A673 (cell line): Measurements from ENCODE around the gene FBXL19.

ENCODE experiments used
- EZH2 ChIP-seq: fragments of 200-600 bp; sonication (generic); IDR thresholded peaks from 2 replicates; pipeline ENCODE4 v1.6.1; 2017; ENCODE audit warnings: borderline replicate concordance, low read depth, mild to moderate bottlenecking, mixed read lengths, antibody characterized with exemption, low read length; ENCODE audit not compliant: poor library complexity, severe bottlenecking
- TF ChIP-seq, protein P1 (sequence below): fragments of 300-800, 200-600 bp; sonication (generic); conservative IDR thresholded peaks from 2 replicates; pipeline ENCODE4 v1.5.1; 2017; ENCODE audit warnings: low read depth, mild to moderate bottlenecking, antibody characterized with exemption, low read length, moderate library complexity, mixed read lengths

DNA sequence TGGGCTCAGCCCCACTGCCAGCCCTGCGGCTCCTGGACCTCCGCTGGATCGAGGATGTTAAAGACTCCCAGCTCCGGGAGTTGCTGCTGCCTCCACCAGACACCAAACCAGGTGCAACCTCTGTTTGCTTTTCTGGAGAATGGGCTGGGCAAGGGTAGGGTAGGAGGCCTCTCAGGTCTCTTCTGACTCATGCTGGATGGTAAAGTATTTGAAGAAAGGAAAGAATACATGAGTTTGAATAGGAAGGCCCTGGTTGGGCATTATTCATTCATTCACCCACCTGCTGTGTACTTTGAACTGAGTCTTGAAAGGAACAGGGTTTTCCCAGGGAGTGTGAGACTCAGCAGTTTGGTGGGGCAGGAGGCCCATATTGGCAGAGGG, 19.0 kb downstream of the FBXL19 start:
- TF ChIP-seq, protein P1, sequence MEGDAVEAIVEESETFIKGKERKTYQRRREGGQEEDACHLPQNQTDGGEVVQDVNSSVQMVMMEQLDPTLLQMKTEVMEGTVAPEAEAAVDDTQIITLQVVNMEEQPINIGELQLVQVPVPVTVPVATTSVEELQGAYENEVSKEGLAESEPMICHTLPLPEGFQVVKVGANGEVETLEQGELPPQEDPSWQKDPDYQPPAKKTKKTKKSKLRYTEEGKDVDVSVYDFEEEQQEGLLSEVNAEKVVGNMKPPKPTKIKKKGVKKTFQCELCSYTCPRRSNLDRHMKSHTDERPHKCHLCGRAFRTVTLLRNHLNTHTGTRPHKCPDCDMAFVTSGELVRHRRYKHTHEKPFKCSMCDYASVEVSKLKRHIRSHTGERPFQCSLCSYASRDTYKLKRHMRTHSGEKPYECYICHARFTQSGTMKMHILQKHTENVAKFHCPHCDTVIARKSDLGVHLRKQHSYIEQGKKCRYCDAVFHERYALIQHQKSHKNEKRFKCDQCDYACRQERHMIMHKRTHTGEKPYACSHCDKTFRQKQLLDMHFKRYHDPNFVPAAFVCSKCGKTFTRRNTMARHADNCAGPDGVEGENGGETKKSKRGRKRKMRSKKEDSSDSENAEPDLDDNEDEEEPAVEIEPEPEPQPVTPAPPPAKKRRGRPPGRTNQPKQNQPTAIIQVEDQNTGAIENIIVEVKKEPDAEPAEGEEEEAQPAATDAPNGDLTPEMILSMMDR = no peak
- no peak for TF ChIP-seq EZH2
